Endothelial cell of coronary artery (primary cell): ENCODE results near the gene ZIM2. TPM values are rescaled to one million over a fixed set of nuclear protein-coding genes. Genes with fewer than 3 reads are reported as not detected.

Source experiments
- total RNA-seq: library from RNA; depleted of rRNA; stranded (reverse); fragments of >200 nt; gene quantifications from 2 replicates; pipeline ENCODE4 v1.2.3, GENCODE V29; 2014

ZIM2 gene
- total RNA-seq: not detected in 2 replicates

GRCh38 chr19:56840451-56841192 lies at the start of gene ZIM2, which contains the start of gene PEG3:
Gene ZIM2 (minus strand): TSS chr19:56840726. CDS start chr19:56824277, 16,449 bp downstream.
Gene PEG3 (minus strand): TSS chr19:56840726. CDS start chr19:56824655, 16,071 bp downstream.

Other genes with a start within 250 kb of the ZIM2 start
- 9.5 and 11.6 TPM in 2 replicates for gene ZNF71, start 245.4 kb downstream of the ZIM2 start, total RNA-seq
- gene SMIM17, start 197.6 kb downstream of the ZIM2 start, total RNA-seq: 0.09 and 0.28 TPM in 2 replicates
- under 0.01 and 0.19 TPM in 2 replicates for gene ZNF835, start 169.0 kb downstream of the ZIM2 start, total RNA-seq
- 0.18 and 1.2 TPM in 2 replicates for gene PEG3, start within 50 bp of the ZIM2 start, total RNA-seq